Measurements from ENCODE around the gene TEFM. TPM values are rescaled to one million over a fixed set of nuclear protein-coding genes. Genes with fewer than 3 reads are reported as not detected.
"Not testable (repeated sequence)": the region's sequence is repeated elsewhere in the genome, so short reads cannot be mapped to it uniquely, and the experiment has no call there.

TEFM gene
- total RNA-seq, 2 donors from 2014 or later, result 11.8 to 17.8 TPM

- intact Hi-C loops (cut with DNase I, micrococcal nuclease), result no loop called here
- DNase-seq (peak in 1 of 2 donors; percentile 34), ATAC-seq (peak; percentile 58)
These were observed 16.4 kb upstream of the TEFM start for GRCh38 chr17:30922235-30923030.

- intact Hi-C loops (cut with DNase I, micrococcal nuclease), result no loop called here
- peak; percentile 97 for ATAC-seq
These were observed 15.6 kb upstream of the TEFM start, which contains the start of gene ADAP2 for GRCh38 chr17:30921544-30922196. Gene ADAP2, plus strand, starts transcription at chr17:30921945. Its CDS starts 70 bp downstream, at chr17:30922015.

GRCh38 chr17:30920683-30921543 is 14.9 kb upstream of the TEFM start:
- DNase-seq, result no peak
- intact Hi-C loops (cut with DNase I, micrococcal nuclease), result no loop called here
- peak; percentile 7 for ATAC-seq

More at GRCh38 chr17:30921544-30922196, 15.6 kb upstream of the TEFM start, which contains the start of gene ADAP2:
- peak; percentile 69 to 77 for DNase-seq

GRCh38 chr17:30920282-30920681 is 14.2 kb upstream of the TEFM start:
- intact Hi-C loops (cut with DNase I, micrococcal nuclease), result no loop called here
- ATAC-seq, result no peak
- DNase-seq, result no peak

GRCh38 chr17:30917050-30917449 is 11.0 kb upstream of the TEFM start:
- no peak for DNase-seq
- intact Hi-C loops (cut with DNase I, micrococcal nuclease), result no loop called here
- ATAC-seq, result no peak

GRCh38 chr17:30915833-30916611 is 10.0 kb upstream of the TEFM start:
- no peak for DNase-seq
- intact Hi-C loops (cut with DNase I, micrococcal nuclease), result no loop called here
- no peak for ATAC-seq

- DNase-seq (no peak), ATAC-seq (no peak)
- intact Hi-C loops (cut with DNase I, micrococcal nuclease), result no loop called here
These were observed 7.9 kb upstream of the TEFM start for GRCh38 chr17:30913955-30914354.

- ATAC-seq, result not testable (repeated sequence)
These were observed 4.1 kb upstream of the TEFM start for GRCh38 chr17:30910151-30910550.

GRCh38 chr17:30908717-30909420 is 2.8 kb upstream of the TEFM start:
- intact Hi-C loops (cut with DNase I, micrococcal nuclease), result no loop called here
- DNase-seq (no peak), ATAC-seq (no peak)

More at GRCh38 chr17:30910151-30910550, 4.1 kb upstream of the TEFM start:
- intact Hi-C loops (cut with DNase I, micrococcal nuclease); DNase-seq: not testable (repeated sequence)

GRCh38 chr17:30905742-30906100 is 317 bp downstream of the TEFM start:
- intact Hi-C loops (cut with DNase I, micrococcal nuclease), result no loop called here
- ATAC-seq (peak; percentile 54), DNase-seq (no peak)

GRCh38 chr17:30897311-30897710 is 8.7 kb downstream of the TEFM start:
- intact Hi-C loops (cut with DNase I, micrococcal nuclease), result no loop called here
- ATAC-seq, result no peak
- no peak for DNase-seq

GRCh38 chr17:30894236-30894635 is 11.8 kb downstream of the TEFM start:
- intact Hi-C loops (cut with DNase I, micrococcal nuclease), result no loop called here
- DNase-seq, result no peak
- no peak for ATAC-seq

- intact Hi-C loops (cut with DNase I, micrococcal nuclease), result no loop called here
- DNase-seq (no peak), ATAC-seq (no peak)
These were observed 19.9 kb downstream of the TEFM start for GRCh38 chr17:30886187-30886586.

GRCh38 chr17:30869005-30869404 is 37.0 kb downstream of the TEFM start:
- ATAC-seq (no peak), DNase-seq (no peak)
- intact Hi-C loops (cut with DNase I, micrococcal nuclease), result no loop called here

- intact Hi-C loops (cut with DNase I, micrococcal nuclease), result no loop called here
- ATAC-seq (no peak), DNase-seq (no peak)
These were observed 41.4 kb downstream of the TEFM start for GRCh38 chr17:30864636-30865035.

- ATAC-seq (no peak), DNase-seq (no peak)
- intact Hi-C loops (cut with DNase I, micrococcal nuclease), result no loop called here
These were observed 47.3 kb downstream of the TEFM start for GRCh38 chr17:30858556-30859250.

- DNase-seq (no peak), ATAC-seq (no peak)
- intact Hi-C loops (cut with DNase I, micrococcal nuclease), result no loop called here
These were observed 51.9 kb downstream of the TEFM start for GRCh38 chr17:30854146-30854545.

All from left colon (tissue), 2 donors.